Measurements from ENCODE around the gene NGF.

- TF ChIP-seq, protein P1, sequence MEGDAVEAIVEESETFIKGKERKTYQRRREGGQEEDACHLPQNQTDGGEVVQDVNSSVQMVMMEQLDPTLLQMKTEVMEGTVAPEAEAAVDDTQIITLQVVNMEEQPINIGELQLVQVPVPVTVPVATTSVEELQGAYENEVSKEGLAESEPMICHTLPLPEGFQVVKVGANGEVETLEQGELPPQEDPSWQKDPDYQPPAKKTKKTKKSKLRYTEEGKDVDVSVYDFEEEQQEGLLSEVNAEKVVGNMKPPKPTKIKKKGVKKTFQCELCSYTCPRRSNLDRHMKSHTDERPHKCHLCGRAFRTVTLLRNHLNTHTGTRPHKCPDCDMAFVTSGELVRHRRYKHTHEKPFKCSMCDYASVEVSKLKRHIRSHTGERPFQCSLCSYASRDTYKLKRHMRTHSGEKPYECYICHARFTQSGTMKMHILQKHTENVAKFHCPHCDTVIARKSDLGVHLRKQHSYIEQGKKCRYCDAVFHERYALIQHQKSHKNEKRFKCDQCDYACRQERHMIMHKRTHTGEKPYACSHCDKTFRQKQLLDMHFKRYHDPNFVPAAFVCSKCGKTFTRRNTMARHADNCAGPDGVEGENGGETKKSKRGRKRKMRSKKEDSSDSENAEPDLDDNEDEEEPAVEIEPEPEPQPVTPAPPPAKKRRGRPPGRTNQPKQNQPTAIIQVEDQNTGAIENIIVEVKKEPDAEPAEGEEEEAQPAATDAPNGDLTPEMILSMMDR (IDR thresholded peaks at IDR 0.05) = no peak
- TF ChIP-seq EP300 (IDR thresholded peaks at IDR 0.05; ENCODE audit: low read depth) = no peak
These were observed 36.5 kb downstream of the NGF start for GRCh38 chr1:115301438-115302020.

Measured in transverse colon (tissue), 3 donors.